Islet of Langerhans (tissue), 1 donor: ENCODE results near the gene TAF9B.
"Not testable (repeated sequence)": the region's sequence is repeated elsewhere in the genome, so short reads cannot be mapped to it uniquely, and the experiment has no call there.

Experiments used
- FAIRE-seq: peaks from one replicate; lab custom pipeline; 2011; peaks lifted over from hg19 to GRCh38; lab: Jason Lieb, UNC

Gene TAF9B

GRCh38 chrX:78139160-78140123, at the start of gene TAF9B:
Gene TAF9B (minus strand): TSS chrX:78139650. CDS start chrX:78139611, 39 bp downstream.
- no peak for FAIRE-seq

- no peak for FAIRE-seq
These were observed 43.4 kb upstream of the TAF9B start for GRCh38 chrX:78182881-78183280.

GRCh38 chrX:78181307-78181706, 41.9 kb upstream of the TAF9B start:
- FAIRE-seq = no peak

GRCh38 chrX:78168065-78168464, 28.6 kb upstream of the TAF9B start:
- FAIRE-seq = no peak

GRCh38 chrX:78165425-78165824, 26.0 kb upstream of the TAF9B start:
- no peak for FAIRE-seq

- FAIRE-seq = not testable (repeated sequence)
These were observed 23.7 kb upstream of the TAF9B start for GRCh38 chrX:78163175-78163574.

GRCh38 chrX:78160711-78161110, 21.3 kb upstream of the TAF9B start:
- FAIRE-seq = not testable (repeated sequence)

GRCh38 chrX:78157846-78158245, 18.4 kb upstream of the TAF9B start:
- not testable (repeated sequence) for FAIRE-seq

- not testable (repeated sequence) for FAIRE-seq
These were observed 17.9 kb upstream of the TAF9B start for GRCh38 chrX:78157373-78157772.

- FAIRE-seq = not testable (repeated sequence)
These were observed 7.6 kb upstream of the TAF9B start for GRCh38 chrX:78147002-78147540.

GRCh38 chrX:78140206-78140605, 756 bp upstream of the TAF9B start:
- no peak for FAIRE-seq

- FAIRE-seq = no peak
These were observed 6.1 kb downstream of the TAF9B start for GRCh38 chrX:78133238-78133960.

- no peak for FAIRE-seq
These were observed 8.3 kb downstream of the TAF9B start for GRCh38 chrX:78131117-78131516.

- FAIRE-seq = no peak
These were observed 9.1 kb downstream of the TAF9B start for GRCh38 chrX:78130396-78130795.

GRCh38 chrX:78129714-78130113, 9.7 kb downstream of the TAF9B start:
- no peak for FAIRE-seq

GRCh38 chrX:78125781-78126180, 13.7 kb downstream of the TAF9B start:
- FAIRE-seq = not testable (repeated sequence)

GRCh38 chrX:78125148-78125547, 14.3 kb downstream of the TAF9B start:
- no peak for FAIRE-seq

- FAIRE-seq = no peak
These were observed 15.1 kb downstream of the TAF9B start for GRCh38 chrX:78124307-78124706.

GRCh38 chrX:78123190-78123589, 16.3 kb downstream of the TAF9B start:
- FAIRE-seq = no peak

- peak; percentile 96 for FAIRE-seq
These were observed 19.8 kb downstream of the TAF9B start for GRCh38 chrX:78119521-78120227.

GRCh38 chrX:78118628-78119027, 20.8 kb downstream of the TAF9B start:
- FAIRE-seq = no peak

GRCh38 chrX:78116766-78117165, 22.7 kb downstream of the TAF9B start:
- no peak for FAIRE-seq
